ENCODE data around the gene PCYT1A.

Gene PCYT1A

DNA sequence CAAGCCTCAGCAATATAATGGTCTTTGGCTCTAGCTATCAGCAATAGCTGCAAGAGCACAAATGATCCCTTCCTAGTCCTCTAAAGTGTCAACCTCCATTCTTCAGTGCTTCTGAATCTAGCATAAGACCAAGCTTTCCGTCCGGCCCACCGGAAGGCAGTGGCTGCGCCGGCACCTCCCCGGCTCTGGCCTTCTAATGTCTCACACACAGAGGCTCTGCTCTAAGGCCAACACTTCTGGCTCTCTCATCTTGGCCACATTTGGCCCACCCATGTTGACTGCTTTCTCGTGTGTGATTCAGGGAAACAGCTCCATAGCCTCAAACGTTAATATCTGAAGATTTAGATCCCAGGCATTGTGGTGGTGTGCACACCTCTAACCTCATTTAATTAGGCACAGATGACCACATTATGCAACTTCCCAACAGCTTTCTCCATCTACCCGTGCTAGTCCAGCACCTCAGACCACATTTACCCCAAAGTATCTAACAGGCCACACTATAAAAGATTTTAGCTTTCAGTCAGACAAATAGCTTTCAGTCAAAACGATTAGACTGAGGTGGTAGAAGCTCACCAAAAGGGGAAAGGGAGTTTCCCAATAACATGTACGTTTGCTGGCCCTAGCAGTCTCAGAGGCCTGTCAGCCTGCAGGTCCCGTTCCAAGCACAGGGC, 51.9 kb downstream of the PCYT1A start:
- DNase-seq: no peak

DNA sequence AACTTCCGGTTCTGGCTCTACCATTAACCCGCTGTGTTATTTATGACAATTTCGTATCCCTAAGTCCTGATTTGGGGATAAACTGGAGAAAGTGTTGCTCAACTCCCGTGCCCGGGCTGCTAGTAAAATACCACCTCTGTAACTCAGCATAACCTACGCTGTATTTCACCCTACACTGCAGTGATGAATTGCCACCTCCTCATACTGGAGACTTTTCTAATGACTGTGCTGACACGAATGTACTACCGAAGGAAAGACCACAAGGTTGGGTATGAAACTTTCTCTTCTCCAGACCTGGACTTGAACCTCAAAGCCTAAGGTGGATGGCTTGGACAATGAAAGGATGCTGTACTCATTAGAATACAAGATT, 54.7 kb downstream of the PCYT1A start:
- DNase-seq: no peak

DNA sequence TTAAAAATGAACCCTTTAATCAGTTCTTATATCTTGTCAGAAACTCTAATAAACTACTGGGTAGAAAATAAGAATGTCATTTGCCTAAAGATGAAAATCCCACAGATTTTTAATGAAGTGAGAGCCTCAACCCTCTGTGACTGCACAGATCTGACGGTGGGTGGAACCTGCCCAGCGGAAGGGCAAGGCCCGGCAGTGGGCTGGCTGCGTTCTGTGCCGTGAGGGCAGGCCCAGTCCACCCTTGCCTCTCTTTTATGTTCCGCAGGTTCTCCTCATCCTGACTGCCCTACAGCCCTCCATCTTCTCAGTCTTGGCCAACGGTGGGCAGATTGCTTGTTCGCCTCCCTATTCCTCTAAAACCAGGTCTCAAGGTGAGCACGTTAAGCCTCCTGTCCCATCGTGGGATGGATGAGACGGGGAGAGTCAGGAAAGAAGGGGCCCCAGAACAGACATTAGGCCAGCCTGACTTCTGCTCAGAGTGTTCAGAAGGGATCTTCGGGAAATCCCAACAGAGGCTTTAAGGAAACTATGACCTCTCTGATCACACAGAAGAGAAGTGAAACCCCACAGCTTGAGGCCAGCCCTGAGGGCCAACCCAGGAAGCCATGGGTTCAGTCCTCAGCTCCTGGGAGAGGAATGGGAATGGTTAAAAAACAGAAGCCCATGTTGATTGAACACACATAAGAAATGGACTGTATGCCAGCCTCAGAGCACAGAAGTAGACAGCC, 55.2 kb downstream of the PCYT1A start:
- DNase-seq: no peak

DNA sequence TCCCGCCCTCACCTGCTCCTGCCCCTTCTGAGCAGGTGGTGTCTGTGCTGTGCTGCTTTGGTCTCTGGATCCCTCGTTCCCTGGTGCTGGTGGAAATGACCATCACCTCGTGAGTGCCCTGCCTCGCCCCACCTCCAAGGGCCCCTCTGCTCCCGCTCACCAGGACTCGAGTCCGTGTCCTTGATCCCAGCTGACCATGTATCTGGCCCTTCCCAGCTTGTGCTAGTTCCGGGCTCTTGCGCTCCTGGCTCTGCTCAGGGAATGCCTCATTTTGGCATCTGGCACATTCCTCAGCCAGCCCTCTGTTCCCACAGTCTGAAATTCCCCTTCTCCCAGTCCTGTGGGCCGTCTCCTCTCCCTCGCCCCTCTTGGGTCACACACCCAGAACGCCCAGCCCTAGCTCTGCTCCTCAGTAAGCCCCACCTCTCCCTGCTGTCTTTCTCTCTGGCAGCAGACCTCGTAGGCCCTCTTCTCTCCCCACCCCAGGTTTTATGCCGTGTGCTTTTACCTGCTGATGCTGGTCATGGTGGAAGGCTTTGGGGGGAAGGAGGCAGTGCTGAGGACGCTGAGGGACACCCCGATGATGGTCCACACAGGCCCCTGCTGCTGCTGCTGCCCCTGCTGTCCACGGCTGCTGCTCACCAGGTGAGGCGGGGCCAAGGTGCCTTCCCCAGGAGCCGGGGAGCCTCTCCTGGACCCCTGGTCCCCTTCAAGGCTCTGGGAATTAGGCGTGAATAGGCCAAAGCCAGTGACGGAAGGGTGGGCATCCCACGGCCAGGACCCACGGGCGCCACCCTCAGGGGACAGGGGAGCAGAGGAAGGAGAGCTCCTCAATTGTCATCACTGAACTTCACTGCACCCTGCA, 59.7 kb downstream of the PCYT1A start:
- no peak for DNase-seq

DNA sequence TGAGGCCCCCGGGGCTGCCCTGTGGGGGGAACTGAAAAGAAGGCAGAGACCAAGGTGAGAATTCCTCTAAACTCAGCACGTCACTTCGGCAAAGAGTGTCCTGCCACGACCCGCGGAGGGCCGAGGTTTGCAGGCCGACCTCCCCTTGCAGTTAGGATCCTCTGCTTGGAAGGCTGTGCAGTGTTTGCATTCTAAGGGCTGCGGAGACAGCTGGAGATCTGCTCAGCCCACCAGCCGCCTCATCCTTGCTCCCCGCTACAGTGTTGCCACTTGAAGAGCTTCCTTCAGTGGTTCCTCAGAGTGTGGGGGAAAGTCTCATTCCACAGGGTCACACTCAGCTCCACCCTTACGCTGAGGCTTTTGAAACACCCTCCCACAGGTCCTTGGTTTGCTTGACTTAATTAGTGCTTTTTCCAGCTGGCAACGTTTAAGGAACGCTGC, 60.4 kb downstream of the PCYT1A start:
- no peak for DNase-seq

DNA sequence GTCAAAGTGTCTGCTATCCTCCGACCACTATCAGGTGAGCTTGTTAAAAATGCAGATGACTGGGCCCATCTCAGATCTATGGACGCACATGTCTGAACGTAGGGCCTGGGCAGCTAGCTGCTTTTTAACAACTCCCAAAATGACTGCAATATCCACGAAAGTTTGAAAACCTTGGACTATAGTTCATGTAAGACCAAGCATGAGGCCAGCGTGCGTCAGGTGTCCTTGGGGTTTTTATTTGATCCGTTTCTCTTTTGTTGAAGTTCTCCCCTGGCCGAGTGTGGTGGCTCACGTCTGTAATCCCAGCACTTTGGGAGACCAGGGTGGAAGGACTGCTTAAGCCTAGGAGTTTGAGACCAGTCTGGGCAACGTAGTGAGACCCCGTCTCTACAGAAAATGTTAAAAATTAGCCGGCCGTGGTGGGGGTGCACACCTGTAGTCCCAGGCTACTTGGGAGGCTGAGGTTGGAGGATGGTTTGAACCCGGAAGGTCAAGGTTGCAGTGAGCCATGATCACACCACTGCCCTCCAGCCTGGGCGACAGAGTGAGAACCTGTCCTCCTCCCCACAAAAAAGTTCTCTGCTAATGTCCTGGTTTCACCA, 61.7 kb downstream of the PCYT1A start:
- no peak for DNase-seq

DNA sequence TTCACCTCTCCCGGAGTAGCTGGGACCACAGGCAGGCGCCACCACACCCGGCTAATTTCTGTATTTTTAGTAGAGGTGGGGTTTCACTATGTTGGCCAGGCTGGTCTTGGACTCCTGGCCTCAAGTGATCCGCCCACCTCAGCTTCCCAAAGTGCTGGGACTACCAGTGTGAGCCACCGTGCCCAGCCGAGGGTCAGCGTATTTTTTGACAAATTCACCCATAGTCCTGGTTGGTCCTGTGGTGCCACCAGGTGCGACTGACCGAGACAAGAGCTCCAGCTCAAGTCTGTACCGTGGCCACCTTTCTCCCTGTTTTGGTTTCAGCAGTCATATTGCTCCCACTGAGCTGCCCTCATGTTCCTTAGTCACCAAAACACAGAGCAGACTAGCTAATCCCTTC, 62.4 kb downstream of the PCYT1A start:
- DNase-seq: no peak

DNA sequence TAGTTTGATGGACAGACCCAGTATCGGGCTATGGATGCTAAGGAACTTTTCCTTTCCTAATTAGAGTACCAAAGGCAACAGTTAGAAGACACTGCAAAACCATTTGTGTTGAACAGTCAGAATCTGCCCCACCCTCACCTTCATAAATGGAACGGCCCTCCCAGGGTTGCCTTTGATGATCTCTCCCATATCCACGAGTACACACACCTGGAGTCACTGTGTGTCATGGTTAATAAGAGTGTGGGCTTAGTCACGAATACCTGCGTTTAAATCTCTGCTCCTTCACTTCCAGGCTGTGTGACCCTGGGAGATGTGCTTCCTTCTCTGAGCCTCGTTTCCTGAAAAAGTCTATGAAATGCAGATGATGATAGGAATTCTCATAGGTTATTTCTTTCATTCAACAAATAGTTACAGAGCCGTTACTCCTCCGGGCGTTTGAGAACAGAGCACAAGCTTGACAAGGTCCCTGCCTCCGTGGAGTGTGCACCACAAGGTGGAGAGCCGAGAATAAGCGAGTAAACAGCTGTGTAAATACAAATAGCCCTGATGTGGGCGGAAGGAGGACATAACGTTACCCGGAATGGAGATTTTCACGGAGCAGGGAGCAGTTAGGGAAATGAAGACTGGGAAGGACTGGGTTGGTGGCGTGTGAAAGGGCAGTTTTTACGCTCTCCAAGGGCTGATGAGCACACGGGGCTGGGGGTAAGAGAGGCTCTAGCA, 64.5 kb downstream of the PCYT1A start:
- no peak for DNase-seq

DNA sequence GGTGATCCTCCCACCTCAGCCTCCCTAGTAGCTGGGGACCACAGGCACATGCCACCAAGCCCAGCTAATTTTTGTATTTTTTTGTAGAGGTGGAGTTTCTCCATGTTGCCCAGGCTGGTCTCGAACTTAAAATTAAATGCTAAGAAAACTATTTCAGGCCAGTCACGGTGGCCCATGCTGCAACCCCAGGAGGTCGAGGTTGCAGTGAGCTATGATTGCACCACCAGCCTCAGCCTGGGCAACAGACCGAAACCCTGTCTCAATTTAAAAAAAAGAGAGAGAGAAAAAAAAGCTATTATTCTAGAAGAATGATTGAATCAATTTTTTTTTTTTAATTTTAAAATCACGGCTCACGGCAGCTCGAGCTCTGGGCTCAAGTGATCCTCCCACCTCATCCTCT, 66.5 kb downstream of the PCYT1A start:
- DNase-seq: no peak

DNA sequence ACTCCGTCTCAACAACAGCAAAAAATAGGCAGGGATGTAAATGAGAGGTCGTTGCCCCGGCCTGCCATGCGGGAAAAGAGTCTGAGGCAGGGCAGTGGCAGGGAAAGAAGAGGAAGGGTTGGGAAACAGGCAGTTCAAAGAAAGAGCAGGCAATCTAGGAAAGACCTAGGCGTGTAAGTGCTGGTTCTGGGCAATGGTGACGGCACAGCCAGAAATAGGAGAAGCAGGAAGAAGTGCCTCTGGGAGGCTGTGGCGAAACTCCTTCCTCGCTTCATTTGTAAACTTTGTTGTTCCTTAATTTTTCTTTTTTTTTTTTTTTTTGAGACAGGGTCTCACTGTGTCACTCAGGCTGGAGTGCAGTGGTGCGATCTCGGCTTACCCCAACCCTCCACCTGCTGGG, 66.9 kb downstream of the PCYT1A start:
- no peak for DNase-seq

DNA sequence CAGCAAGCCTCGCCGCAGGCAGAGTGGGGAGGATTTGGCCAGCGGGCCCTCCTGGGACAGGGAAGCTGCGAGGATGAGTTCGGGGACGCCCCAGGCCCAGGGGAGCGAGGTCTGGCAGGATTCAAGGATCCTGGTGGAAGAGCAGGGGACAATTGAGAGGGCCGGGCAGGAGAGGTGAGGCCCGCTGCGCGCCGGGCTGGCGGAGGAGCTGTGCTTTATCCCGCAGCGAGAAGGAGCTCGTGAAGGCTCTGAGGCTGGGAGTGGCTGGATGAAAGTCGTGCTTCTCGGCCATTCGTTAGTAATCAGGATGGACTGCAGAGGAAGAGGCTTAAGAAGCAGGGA, 67.6 kb downstream of the PCYT1A start:
- no peak for DNase-seq

DNA sequence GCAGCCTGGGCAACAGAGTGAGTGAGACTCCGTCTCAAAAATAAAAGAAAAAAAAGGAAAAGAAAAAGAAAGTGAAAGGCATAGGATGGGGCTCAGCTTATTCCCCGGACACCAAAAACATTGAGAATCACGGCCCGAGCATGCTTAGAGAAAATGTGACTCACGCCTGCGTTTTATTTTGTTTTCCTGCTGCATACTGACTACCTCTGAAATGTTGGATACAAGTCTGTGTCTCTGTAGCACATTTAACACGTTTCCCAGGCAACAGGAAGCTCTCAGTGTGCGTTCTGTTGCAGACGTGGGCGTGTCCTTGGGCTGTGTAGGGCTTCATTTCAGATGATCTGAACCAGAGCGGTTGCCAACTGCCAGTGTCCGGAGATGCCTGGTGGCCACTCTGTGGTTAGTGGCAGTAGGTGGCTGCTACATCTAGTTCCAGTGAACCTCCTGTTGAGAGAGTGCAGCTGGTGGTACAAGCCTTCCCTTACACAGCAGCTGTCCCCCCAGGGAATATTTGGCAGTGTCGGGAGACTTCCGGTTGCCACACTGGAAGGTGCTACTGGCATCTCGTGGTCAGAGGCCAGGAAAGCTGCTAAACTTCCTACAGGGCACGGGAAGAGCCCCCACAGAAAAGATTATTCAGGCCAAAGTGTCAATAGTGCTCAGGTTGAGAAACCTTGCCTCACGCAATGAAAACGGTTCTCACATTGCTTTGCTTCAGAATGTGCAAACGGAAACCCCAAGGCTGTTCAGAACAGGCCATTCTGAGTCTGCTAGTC, 68.1 kb downstream of the PCYT1A start:
- peak; percentile 77 for DNase-seq

DNA sequence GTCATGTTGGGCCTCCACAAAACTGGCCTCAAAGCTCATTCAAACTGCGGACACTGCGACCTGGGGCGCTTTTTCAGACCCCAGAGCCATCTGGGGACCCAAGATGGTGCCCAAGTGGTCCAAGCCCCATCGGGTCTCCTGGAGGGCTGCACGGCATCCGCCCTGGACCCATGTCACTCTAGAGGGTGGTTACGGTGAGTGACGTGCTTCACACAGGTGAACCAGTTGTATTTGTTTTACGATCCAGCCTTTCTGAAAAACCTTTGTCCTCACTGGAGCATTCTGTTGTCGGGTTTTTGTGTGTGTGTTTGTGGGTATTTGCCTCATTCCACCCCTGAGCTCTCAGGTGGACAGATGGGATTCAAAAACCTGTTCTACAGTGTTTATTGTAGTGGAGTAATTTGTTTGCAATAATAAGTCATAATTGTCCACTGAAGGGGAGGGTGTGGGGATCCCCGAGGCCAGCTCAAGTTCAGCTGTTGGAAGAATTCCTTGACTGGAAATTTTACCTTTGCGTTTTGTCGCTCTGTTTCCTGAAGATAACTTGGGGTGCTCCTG, 69.3 kb downstream of the PCYT1A start:
- DNase-seq: no peak

DNA sequence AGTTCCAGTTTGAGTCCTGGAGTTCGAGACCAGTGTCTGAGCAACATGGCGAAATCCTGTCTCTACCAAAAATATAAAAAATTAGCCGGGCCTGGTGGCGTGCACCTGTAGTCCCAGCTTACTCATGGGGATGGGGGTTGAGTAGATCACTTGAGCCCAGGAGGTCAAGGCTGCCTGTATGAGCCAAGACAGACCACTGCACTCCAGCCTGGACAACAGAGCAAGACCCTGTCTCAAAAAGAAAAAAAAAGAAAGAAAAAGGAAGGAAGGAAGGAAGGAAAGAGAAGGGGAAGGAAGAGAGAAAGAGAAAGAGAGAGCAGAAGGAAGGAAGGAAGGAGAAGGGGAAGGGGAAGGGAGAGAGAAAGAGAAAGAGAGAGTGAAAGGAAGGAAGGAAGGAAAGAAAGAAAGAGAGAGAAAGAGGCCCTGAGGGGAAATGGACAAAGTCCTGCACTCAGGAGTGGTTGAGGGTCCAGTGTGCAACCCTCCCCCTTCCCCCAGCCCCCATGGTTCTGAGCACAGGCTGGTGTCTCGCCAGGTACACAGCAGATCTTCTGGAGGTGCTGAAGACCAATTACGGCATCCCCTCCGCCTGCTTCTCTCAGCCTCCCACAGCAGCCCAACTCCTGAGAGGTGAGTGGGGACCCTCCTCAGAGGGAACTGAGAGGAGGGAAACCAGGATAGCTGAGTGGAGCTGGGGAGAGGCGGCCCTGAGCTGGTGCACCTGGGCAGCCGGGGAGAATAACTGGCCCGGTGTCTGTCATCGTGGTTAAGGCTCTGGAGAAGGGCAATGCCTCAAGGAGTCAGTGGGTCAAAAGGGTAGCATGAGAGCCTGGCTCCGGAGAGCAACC, 70.0 kb downstream of the PCYT1A start:
- no peak for DNase-seq

DNA sequence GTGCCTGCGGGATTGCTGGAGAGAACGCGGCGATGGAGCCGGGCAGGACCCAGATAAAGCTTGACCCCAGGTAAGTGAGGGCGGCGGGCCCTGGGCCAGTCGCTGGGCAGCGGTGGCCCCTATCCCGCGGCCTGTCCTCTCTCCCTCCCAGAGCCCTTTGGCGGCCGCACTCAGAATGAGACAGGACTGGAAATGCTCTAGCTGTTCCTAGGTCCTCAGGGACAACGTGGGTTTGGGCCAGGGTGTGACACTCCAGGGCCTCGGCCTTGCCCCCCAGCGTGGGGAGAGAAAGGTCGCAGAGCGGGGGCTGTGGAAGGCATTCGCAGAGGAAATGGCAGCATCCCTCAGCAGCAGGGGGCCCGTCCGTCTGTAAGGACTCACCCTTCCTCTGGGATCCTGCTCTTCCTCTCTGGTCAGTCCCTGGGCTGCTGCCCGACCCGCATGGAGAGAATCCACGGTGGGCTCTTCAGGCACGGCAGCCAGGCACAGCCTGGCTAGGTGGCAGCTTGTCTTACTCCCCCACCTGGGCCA, 70.8 kb downstream of the PCYT1A start:
- DNase-seq: no peak

DNA sequence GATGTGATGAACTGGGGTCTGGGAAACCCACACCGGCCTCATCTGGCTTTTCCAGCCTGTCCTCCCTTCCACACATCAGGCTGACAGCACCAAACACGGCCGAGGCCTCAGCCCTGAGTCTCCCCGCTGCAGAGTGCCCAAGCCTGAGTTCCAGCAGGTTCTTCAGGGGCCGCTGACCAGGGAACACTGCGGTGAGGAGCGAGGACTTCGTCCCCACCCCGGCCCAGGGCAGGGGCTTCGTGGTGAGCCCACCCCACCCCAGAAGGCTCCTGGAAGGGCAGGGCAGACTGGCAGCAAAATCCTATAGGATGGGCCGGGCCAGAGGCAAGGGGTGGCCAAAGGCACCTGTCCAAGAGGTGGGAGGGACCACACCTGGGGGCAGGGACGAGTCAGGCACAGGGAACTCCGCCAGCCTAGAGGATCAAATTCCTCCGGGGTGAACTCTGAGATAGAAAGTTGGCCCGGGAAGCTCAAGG, 71.4 kb downstream of the PCYT1A start, which contains the start of gene SLC51A:
Gene SLC51A, plus strand, starts transcription at position 446 of the 476 bp plus-strand sequence. CDS start 179 bp downstream, outside the sequence.
- DNase-seq: no peak

DNA sequence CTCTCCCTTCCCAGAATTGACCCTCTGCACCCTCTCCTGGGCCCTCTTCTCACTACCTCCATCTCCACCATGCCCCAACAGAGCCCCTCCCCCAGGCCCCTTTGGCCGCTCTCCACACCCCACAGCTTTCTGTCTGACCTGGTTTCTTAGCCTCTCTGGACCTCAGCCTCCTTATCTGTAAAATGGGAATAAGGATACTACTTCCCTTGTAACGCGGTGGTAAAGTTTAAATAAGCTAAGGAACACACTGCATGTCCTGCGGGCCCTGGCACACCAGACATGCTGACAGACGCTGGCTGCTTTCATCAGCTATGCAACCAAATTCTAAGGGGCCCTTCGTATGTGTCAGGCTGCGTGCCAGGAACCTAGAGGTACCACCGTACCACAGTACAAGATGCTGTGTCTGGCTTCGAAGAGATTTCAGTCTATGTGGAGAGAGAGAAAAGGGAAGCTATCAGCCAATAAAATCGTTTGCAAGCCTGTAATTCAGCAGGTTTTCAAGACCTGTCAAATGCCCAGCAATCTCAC, 72.0 kb downstream of the PCYT1A start:
- DNase-seq: no peak

DNA sequence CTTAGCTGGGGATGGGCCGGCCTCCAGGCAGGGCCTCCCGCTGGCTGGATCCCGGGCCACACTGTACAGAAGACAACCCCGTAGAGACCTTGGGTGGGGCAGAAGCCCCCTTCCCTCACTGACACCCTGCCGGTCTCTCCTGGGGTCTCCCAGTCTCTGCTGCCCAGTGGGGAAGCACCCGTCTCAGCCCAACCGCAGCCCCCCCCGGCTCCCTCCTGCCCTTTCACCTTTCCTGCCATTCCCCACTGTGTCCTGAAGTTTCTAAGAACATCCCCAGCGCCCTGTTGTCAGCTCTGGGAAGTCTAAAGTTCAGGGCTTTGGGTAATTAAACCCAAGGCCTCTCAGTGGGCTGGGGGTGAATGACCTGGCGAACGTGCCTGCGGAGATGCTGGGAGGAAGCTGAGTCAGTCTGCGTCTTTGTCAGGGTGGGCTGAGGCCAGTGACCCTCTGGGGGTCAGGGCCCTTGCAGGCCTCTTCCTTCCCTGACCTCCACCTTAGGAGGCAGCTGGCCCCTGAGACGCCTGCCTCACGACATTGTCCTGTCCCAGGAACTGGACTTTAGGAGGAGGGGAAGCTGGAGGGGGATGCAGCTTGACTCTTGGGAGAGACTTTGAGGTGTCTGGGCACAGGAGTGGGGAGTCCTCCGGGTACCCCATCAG, 72.6 kb downstream of the PCYT1A start:
- DNase-seq: no peak

Measured in activated CD8-positive, alpha-beta memory T cell treated with anti-CD3 and anti-CD28 coated beads for 24 hours (primary cell).